ENCODE data around the gene NAA25.

- TF ChIP-seq CTCF (IDR thresholded peaks at IDR 0.05 in 2 of 3, conservative IDR thresholded peaks at IDR 0.05 in 1 of 3; ENCODE audit: insufficient read depth in 2 of 3, low read depth in 1 of 3, low read length in 3 of 3) (no peak), MLX (CRISPR knock-in tag; conservative IDR thresholded peaks at IDR 0.05) (no peak), KLF10 (CRISPR knock-in tag; IDR thresholded peaks at IDR 0.05) (no peak), EZH2 (IDR thresholded peaks at IDR 0.05; ENCODE audit: borderline replicate concordance, low read depth, low read length) (no peak), MAX (CRISPR knock-in tag; IDR thresholded peaks at IDR 0.05) (no peak), RNF219 (CRISPR knock-in tag; IDR thresholded peaks at IDR 0.05) (no peak), ZNF398 (CRISPR knock-in tag; IDR thresholded peaks at IDR 0.05) (no peak)
Measured at GRCh38 chr12:112116232-112117060, 7.9 kb upstream of the NAA25 start.
